HCT116 (cell line): ENCODE results near the gene GLIPR2.

Source experiments
- CEBPB ChIP-seq: IDR thresholded peaks from 2 replicates; pipeline ENCODE4 v1.6.1; 2012; ENCODE audit warnings: low read depth
- CTCF ChIP-seq, 3 experiments: fragments of 200-600 bp in 1 of 3; sonication (generic) in 1 of 3; IDR thresholded peaks in 2 of 3; conservative IDR thresholded peaks in 1 of 3; 2 replicates each; pipeline ENCODE4 v1.5.1; 2012 to 2017; ENCODE audit warnings: low read depth in 2 of 3, low read length in 2 of 3, antibody characterized with exemption in 1 of 3, borderline replicate concordance in 1 of 3, control low read depth in 1 of 3, mild to moderate bottlenecking in 1 of 3, mixed read lengths in 1 of 3, mixed run types in 1 of 3, moderate library complexity in 1 of 3; ENCODE audit not compliant: insufficient read depth in 1 of 3
- EGR1 ChIP-seq: IDR thresholded peaks from 2 replicates; pipeline ENCODE4 v1.6.1; 2012; ENCODE audit warnings: low read depth
- EZH2phosphoT487 ChIP-seq: fragments of 200-600 bp; IDR thresholded peaks from 2 replicates; pipeline ENCODE4 v1.6.1; 2018; ENCODE audit warnings: antibody characterized with exemption, borderline replicate concordance
- POLR2A ChIP-seq: IDR thresholded peaks from 2 replicates; pipeline ENCODE4 v1.7.0; 2011; ENCODE audit warnings: borderline replicate concordance; ENCODE audit not compliant: insufficient read depth, insufficient read length; ENCODE audit errors: extremely low read depth
- RAD21 ChIP-seq: IDR thresholded peaks from 2 replicates; pipeline ENCODE4 v1.6.1; 2012; ENCODE audit warnings: low read depth, mild to moderate bottlenecking
- TCF7L2 ChIP-seq: IDR thresholded peaks from 2 replicates; pipeline ENCODE4 v1.7.0; 2011; ENCODE audit warnings: borderline replicate concordance, inconsistent platforms; ENCODE audit not compliant: insufficient read depth, insufficient read length; ENCODE audit errors: extremely low read depth
- ZNF274 ChIP-seq: fragments of 200-500 bp; sonication (Bioruptor generic); IDR thresholded peaks from 2 replicates; pipeline ENCODE4 v1.6.1; 2014; ENCODE audit warnings: mild to moderate bottlenecking, low read depth, low read length, inconsistent platforms

DNA sequence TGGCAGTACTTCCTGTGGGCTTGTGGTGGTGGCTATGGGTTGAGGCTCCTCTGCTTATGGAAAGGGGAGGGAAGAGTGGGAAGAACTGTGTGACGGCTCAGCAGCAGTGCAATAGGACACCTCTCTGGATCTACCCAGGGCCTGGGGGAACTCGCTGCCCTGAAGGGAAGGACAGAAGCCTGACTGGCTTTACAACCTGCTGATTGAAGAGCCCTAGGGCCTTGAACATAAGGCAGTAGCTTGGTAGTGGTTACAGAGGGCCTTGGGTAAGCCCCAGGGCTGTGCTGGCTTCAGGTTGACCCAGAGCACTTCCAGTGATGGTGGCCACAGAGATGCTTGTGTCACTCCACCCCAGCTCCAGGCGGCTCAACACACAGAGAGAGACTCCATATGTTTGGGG lies 38.2 kb downstream of the GLIPR2 start:
- TF ChIP-seq CTCF (IDR thresholded peaks at IDR 0.05 in 2 of 3, conservative IDR thresholded peaks at IDR 0.05 in 1 of 3; ENCODE audit: borderline replicate concordance in 1 of 3, insufficient read depth in 1 of 3, low read depth in 2 of 3, low read length in 2 of 3): no peak
- TF ChIP-seq CEBPB: no peak
- TF ChIP-seq ZNF274: no peak
- TF ChIP-seq EGR1: no peak
- TF ChIP-seq TCF7L2: no peak
- no peak for TF ChIP-seq EZH2phosphoT487
- no peak for TF ChIP-seq POLR2A
- TF ChIP-seq RAD21: no peak
